HepG2 (cell line): Measurements from ENCODE around the gene CCDC85C. TPM values are rescaled to one million over a fixed set of nuclear protein-coding genes. Genes with fewer than 3 reads are reported as not detected.

ENCODE experiments used
- ATAC-seq: fragments of 200-7000 bp; cut with Tn5 transposase; 3 replicates; pipeline ENCODE4 v1.9.1; 2020; ENCODE audit warnings: mild to moderate bottlenecking, moderate library complexity
- BruUV-seq: library from RNA; stranded (reverse); fragments of 400-500 nt; replicated peaks from 2 replicates; lab custom pipeline; 2021; lab: Mats Ljungman, UMichigan
- CTCF ChIA-PET: fragments of 300-600 bp; formaldehyde crosslinking; extraction: SDS; loops from one replicate; lab custom pipeline; 2021; ENCODE audit warnings: low total read pairs, inconsistent platforms, low intra/inter-chr PET ratio; lab: Yijun Ruan, JAX
- POLR2A ChIA-PET: fragments of 350-600 bp; sonication (Branson Sonifier 250); formaldehyde crosslinking; loops from one replicate; lab custom pipeline; 2020; ENCODE audit warnings: antibody characterized with exemption, inconsistent platforms; lab: Yijun Ruan, JAX
- DNase-seq: peaks from one replicate; pipeline ENCODE4 v3.0.0-alpha.2; 2015; ENCODE audit warnings: low spot score
- FAIRE-seq: peaks from 3 replicates; lab custom pipeline; 2011; peaks lifted over from hg19 to GRCh38; lab: Jason Lieb, UNC
- H2AFZ ChIP-seq: one replicate; pipeline ENCODE4 v1.6.1; 2011; ENCODE audit warnings: low read length, inconsistent platforms
- H3K27ac ChIP-seq: fragments of 300-600 bp; 3 replicates; pipeline ENCODE4 v1.8.0; 2011; ENCODE audit warnings: mixed run types, mild to moderate bottlenecking, mixed read lengths, low read length, inconsistent platforms; ENCODE audit not compliant: insufficient read depth; ENCODE audit errors: extremely low read length
- H3K27me3 ChIP-seq, 2 experiments: fragments of 200-600 bp in 1 of 2; 2 replicates in 1 of 2; 3 replicates in 1 of 2; pipeline versions ENCODE4 v1.6.0 to v1.8.0; 2011; ENCODE audit warnings: low read length in 2 of 2, mild to moderate bottlenecking in 2 of 2, moderate library complexity in 2 of 2, inconsistent platforms in 1 of 2; ENCODE audit not compliant: insufficient read depth in 2 of 2, control insufficient read depth in 1 of 2
- H3K36me3 ChIP-seq, 2 experiments: fragments of 200-600 bp in 1 of 2; replicated peaks in 1 of 2; 2 replicates in 1 of 2; 3 replicates in 1 of 2; pipeline versions ENCODE4 v1.5.1 to v1.8.0; 2011; ENCODE audit warnings: low read length in 2 of 2, inconsistent platforms in 1 of 2; ENCODE audit not compliant: insufficient read depth in 2 of 2, control insufficient read depth in 1 of 2
- H3K4me1 ChIP-seq: 2 replicates; pipeline ENCODE4 v1.5.1; 2012; ENCODE audit warnings: low read length, inconsistent platforms; ENCODE audit not compliant: insufficient read depth
- H3K4me2 ChIP-seq: 2 replicates; pipeline ENCODE4 v1.6.0; 2011; ENCODE audit warnings: low read depth, low read length, inconsistent platforms
- H3K4me3 ChIP-seq, 3 experiments: fragments of 200-600 bp in 1 of 3; sonication (generic), shearing (Covaris generic) in 1 of 3; replicated peaks in 1 of 3; 2 replicates each; pipeline ENCODE4 v1.5.1; 2011 to 2016; ENCODE audit warnings: low read length in 3 of 3, inconsistent platforms in 2 of 3, low read depth in 2 of 3, mild to moderate bottlenecking in 2 of 3, control low read depth in 1 of 3, mixed read lengths in 1 of 3; ENCODE audit not compliant: insufficient read depth in 1 of 3
- H3K79me2 ChIP-seq: one replicate; pipeline ENCODE4 v1.6.1; 2011; ENCODE audit warnings: low read length, inconsistent platforms; ENCODE audit not compliant: insufficient read depth
- H3K9ac ChIP-seq: 2 replicates; pipeline ENCODE4 v1.6.0; 2011; ENCODE audit warnings: mild to moderate bottlenecking, low read depth, low read length, inconsistent platforms; ENCODE audit not compliant: insufficient read depth
- H3K9me3 ChIP-seq: 2 replicates; pipeline ENCODE4 v1.5.1; 2012; ENCODE audit warnings: mild to moderate bottlenecking, low read length
- H4K20me1 ChIP-seq: 2 replicates; pipeline ENCODE4 v1.6.0; 2011; ENCODE audit warnings: inconsistent platforms, mild to moderate bottlenecking, low read length, moderate library complexity; ENCODE audit not compliant: insufficient read depth
- FOXO1 ChIP-seq: sonication (generic); formaldehyde crosslinking; IDR thresholded peaks from 2 replicates; pipeline ENCODE4 v1.4.0; 2020; ENCODE audit warnings: missing genetic modification reagents
- NFE2L2 ChIP-seq: fragments of 150-350 bp; IDR thresholded peaks from 2 replicates; pipeline ENCODE4 v1.6.1; 2014; ENCODE audit warnings: low read length
- ZNF160 ChIP-seq: sonication (generic); formaldehyde crosslinking; IDR thresholded peaks from 2 replicates; pipeline ENCODE4 v1.8.0; 2022; ENCODE audit warnings: mild to moderate bottlenecking, inconsistent platforms, missing genetic modification reagents
- ZNF205 ChIP-seq: IDR thresholded peaks from 2 replicates; pipeline ENCODE4 v1.6.1; 2018; ENCODE audit warnings: missing biosample characterization, missing genetic modification reagents
- ZNF674 ChIP-seq: sonication (generic); formaldehyde crosslinking; IDR thresholded peaks from 2 replicates; pipeline ENCODE4 v1.5.0; 2020; ENCODE audit warnings: low read depth, mild to moderate bottlenecking, missing genetic modification reagents
- WGBS: methylation state at CpG from one replicate; pipeline ENCODE4 v1.1.6; 2017; ENCODE audit warnings: low lambda C conversion rate; 5-methylcytosine and 5-hydroxymethylcytosine counted together
- in situ Hi-C: cut with HindIII; loops from 2 replicates; pipeline ENCODE4 v1.10.0; 2017; ENCODE audit warnings: low pct_unique_long_range_greater_than_20kb; ENCODE audit not compliant: extremely low pct_ligation_motif_present
- intact Hi-C: fragments of 100-400 bp; cut with micrococcal nuclease; formaldehyde crosslinking; loops from one replicate; pipeline ENCODE4 v1.10.0; 2022; ENCODE audit not compliant: unreplicated experiment
- polyA plus RNA-seq, 8 experiments: library from polyadenylated mRNA; depleted of rRNA in 3 of 8; stranded (reverse) in 7 of 8; unstranded in 1 of 8; fragments of >200 nt; fragmentation: Illumina TruSeq in 4 of 8; extraction: Trizol in 4 of 8; gene quantifications; 2 replicates each; pipeline versions ENCODE4 v1.2.1 to v1.2.3, GENCODE V29; 2011 to 2016; ENCODE audit warnings: low read depth in 4 of 8, missing spikeins in 1 of 8, mixed read lengths in 1 of 8; ENCODE audit not compliant: insufficient read depth in 1 of 8
- total RNA-seq, 5 experiments: library from RNA; depleted of rRNA; stranded (reverse); fragments of >200 nt; fragmentation: Illumina TruSeq; extraction: Trizol; gene quantifications; 2 replicates each; pipeline ENCODE4 v1.2.3, GENCODE V29; 2016; ENCODE audit warnings: low read depth in 1 of 5
- TF ChIP-seq, protein P1 (sequence below): sonication (generic); formaldehyde crosslinking; IDR thresholded peaks from 2 replicates; pipeline ENCODE4 v1.9.0; 2021; ENCODE audit warnings: missing genetic modification reagents, borderline replicate concordance
- TF ChIP-seq, protein P2 (sequence below): sonication (generic); IDR thresholded peaks from 2 replicates; pipeline ENCODE4 v1.6.1; 2016; ENCODE audit warnings: low read depth, borderline replicate concordance
- TF ChIP-seq, protein P3 (sequence below): IDR thresholded peaks from 2 replicates; pipeline ENCODE4 v1.6.1; 2016; ENCODE audit warnings: missing genetic modification reagents, missing compliant biosample characterization
- TF ChIP-seq, protein P4 (sequence below): IDR thresholded peaks from 2 replicates; pipeline ENCODE4 v1.6.1; 2016; ENCODE audit warnings: low read depth
- TF ChIP-seq, protein P5 (sequence below): sonication (generic); formaldehyde crosslinking; IDR thresholded peaks from 2 replicates; pipeline ENCODE4 v1.9.0; 2021; ENCODE audit warnings: missing genetic modification reagents, mild to moderate bottlenecking, borderline replicate concordance
- TF ChIP-seq, protein P6 (sequence below): IDR thresholded peaks from 2 replicates; pipeline ENCODE4 v1.6.1; 2016; ENCODE audit warnings: mild to moderate bottlenecking, missing biosample characterization, missing genetic modification reagents

Gene CCDC85C
- total and polyA plus RNA-seq, 2 of the 13 experiments (the other 11 are each of a cell fraction or from before 2014, with no cell fraction given): 18.8 to 43.8 TPM

DNA sequence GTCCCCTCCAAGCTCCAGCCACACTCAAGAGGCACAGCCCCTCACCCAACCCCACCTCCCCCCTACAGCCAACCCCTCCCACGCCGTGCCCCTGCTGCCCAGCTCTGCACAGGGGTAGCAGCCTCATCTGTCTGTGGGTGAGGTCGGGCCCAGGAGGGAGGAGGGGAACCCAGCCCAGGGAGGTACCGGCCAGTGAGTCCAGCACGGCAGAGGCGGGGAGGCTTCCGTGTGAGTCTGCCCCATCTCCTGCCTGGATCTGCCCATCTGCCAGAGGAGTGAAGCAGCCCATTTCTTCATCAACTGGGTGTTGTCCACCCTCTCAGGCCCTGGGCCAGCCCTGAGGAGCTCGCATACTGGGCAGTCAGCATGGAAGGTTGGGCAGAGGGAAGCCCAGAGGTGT, 68.6 kb downstream of the CCDC85C start:
- Histone ChIP-seq H2AFZ (no peak overlapping the region), H3K4me2 (no peak overlapping the region), H3K79me2 (peaks cover 36% of the 10 kb centered on the region), H3K27ac (no peak overlapping the region), H3K4me3 (no peak overlapping the region), H3K4me1 (peaks cover 27% of the 10 kb centered on the region), H4K20me1 (peaks cover 36% of the 10 kb centered on the region; the same call in 1 of the 2 replicates), H3K9ac (no peak overlapping the region), H3K27me3 (no peaks in the 10 kb centered on the region), H3K9me3 (no peaks in the 10 kb centered on the region), H3K36me3 (peaks cover 5 to 7% of the 10 kb centered on the region in 2 experiments; a peak in 2 of 5 replicates)
- in situ Hi-C loops (no loop called here), intact Hi-C loops (no loop called here)
- 100% methylated on average over 1 of the region's 8 CpGs for WGBS
- FAIRE-seq: no peak
- ATAC-seq: no peak
- ChIA-PET CTCF (no interaction called here), POLR2A (interaction anchor here (0.8 kb wide), 1 partner anchor 54 kb away, joined by 3 read pairs; the partner anchor contains the start of genes CCNK and SETD3)
- DNase-seq: no peak
- no TSS peak for BruUV-seq
- TF ChIP-seq, protein P1, sequence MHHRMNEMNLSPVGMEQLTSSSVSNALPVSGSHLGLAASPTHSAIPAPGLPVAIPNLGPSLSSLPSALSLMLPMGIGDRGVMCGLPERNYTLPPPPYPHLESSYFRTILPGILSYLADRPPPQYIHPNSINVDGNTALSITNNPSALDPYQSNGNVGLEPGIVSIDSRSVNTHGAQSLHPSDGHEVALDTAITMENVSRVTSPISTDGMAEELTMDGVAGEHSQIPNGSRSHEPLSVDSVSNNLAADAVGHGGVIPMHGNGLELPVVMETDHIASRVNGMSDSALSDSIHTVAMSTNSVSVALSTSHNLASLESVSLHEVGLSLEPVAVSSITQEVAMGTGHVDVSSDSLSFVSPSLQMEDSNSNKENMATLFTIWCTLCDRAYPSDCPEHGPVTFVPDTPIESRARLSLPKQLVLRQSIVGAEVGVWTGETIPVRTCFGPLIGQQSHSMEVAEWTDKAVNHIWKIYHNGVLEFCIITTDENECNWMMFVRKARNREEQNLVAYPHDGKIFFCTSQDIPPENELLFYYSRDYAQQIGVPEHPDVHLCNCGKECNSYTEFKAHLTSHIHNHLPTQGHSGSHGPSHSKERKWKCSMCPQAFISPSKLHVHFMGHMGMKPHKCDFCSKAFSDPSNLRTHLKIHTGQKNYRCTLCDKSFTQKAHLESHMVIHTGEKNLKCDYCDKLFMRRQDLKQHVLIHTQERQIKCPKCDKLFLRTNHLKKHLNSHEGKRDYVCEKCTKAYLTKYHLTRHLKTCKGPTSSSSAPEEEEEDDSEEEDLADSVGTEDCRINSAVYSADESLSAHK (CRISPR knock-in tag): no peak
- TF ChIP-seq, protein P2, sequence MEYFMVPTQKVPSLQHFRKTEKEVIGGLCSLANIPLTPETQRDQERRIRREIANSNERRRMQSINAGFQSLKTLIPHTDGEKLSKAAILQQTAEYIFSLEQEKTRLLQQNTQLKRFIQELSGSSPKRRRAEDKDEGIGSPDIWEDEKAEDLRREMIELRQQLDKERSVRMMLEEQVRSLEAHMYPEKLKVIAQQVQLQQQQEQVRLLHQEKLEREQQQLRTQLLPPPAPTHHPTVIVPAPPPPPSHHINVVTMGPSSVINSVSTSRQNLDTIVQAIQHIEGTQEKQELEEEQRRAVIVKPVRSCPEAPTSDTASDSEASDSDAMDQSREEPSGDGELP: no peak
- TF ChIP-seq ZNF674 (CRISPR knock-in tag) (no peak), ZNF205 (no peak), ZNF160 (CRISPR knock-in tag) (no peak), FOXO1 (CRISPR knock-in tag) (no peak), NFE2L2 (no peak)
- TF ChIP-seq, protein P3, sequence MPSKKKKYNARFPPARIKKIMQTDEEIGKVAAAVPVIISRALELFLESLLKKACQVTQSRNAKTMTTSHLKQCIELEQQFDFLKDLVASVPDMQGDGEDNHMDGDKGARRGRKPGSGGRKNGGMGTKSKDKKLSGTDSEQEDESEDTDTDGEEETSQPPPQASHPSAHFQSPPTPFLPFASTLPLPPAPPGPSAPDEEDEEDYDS (CRISPR knock-in tag): no peak
- TF ChIP-seq, protein P4, sequence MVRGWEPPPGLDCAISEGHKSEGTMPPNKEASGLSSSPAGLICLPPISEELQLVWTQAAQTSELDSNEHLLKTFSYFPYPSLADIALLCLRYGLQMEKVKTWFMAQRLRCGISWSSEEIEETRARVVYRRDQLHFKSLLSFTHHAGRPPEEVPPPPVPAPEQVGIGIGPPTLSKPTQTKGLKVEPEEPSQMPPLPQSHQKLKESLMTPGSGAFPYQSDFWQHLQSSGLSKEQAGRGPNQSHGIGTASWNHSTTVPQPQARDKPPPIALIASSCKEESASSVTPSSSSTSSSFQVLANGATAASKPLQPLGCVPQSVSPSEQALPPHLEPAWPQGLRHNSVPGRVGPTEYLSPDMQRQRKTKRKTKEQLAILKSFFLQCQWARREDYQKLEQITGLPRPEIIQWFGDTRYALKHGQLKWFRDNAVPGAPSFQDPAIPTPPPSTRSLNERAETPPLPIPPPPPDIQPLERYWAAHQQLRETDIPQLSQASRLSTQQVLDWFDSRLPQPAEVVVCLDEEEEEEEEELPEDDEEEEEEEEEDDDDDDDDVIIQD (CRISPR knock-in tag): no peak
- TF ChIP-seq, protein P5, sequence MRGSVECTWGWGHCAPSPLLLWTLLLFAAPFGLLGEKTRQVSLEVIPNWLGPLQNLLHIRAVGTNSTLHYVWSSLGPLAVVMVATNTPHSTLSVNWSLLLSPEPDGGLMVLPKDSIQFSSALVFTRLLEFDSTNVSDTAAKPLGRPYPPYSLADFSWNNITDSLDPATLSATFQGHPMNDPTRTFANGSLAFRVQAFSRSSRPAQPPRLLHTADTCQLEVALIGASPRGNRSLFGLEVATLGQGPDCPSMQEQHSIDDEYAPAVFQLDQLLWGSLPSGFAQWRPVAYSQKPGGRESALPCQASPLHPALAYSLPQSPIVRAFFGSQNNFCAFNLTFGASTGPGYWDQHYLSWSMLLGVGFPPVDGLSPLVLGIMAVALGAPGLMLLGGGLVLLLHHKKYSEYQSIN: no peak
- TF ChIP-seq, protein P6, sequence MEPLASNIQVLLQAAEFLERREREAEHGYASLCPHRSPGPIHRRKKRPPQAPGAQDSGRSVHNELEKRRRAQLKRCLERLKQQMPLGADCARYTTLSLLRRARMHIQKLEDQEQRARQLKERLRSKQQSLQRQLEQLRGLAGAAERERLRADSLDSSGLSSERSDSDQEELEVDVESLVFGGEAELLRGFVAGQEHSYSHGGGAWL (CRISPR knock-in tag): no peak
